GM19452 (cell line): ENCODE data around the gene ATXN1.
"Not testable (repeated sequence)": the region's sequence is repeated elsewhere in the genome, so short reads cannot be mapped to it uniquely, and the experiment has no call there.

Experiments used
- ATAC-seq: cut with Tn5 transposase; IDR thresholded peaks from one replicate; pipeline ENCODE4 v1.9.1; 2021; ENCODE audit not compliant: unreplicated experiment

ATXN1 gene

GRCh38 chr6:16760516-16761470 lies at the start of gene ATXN1:
ATXN1 (minus strand) TSS chr6:16761460.
- no peak for ATAC-seq

GRCh38 chr6:16810411-16810810 lies 49.2 kb upstream of the ATXN1 start:
- no peak for ATAC-seq

- no peak for ATAC-seq
Measured at GRCh38 chr6:16809753-16810358, 48.6 kb upstream of the ATXN1 start.

GRCh38 chr6:16807956-16808355 lies 46.7 kb upstream of the ATXN1 start:
- no peak for ATAC-seq

- ATAC-seq: no peak
Measured at GRCh38 chr6:16806363-16806762, 45.1 kb upstream of the ATXN1 start.

GRCh38 chr6:16805243-16805950 lies 44.1 kb upstream of the ATXN1 start:
- ATAC-seq: no peak

GRCh38 chr6:16804546-16805242 lies 43.4 kb upstream of the ATXN1 start:
- no peak for ATAC-seq

GRCh38 chr6:16803294-16804200 lies 42.3 kb upstream of the ATXN1 start:
- no peak for ATAC-seq

- no peak for ATAC-seq
Measured at GRCh38 chr6:16802071-16802470, 40.8 kb upstream of the ATXN1 start.

- ATAC-seq: no peak
Measured at GRCh38 chr6:16800942-16801341, 39.7 kb upstream of the ATXN1 start.

GRCh38 chr6:16800341-16800740 lies 39.1 kb upstream of the ATXN1 start:
- ATAC-seq: no peak

- ATAC-seq: no peak
Measured at GRCh38 chr6:16799279-16800193, 38.3 kb upstream of the ATXN1 start.

GRCh38 chr6:16793828-16794412 lies 32.7 kb upstream of the ATXN1 start:
- ATAC-seq: no peak

- ATAC-seq: no peak
Measured at GRCh38 chr6:16789329-16790038, 28.2 kb upstream of the ATXN1 start.

GRCh38 chr6:16787128-16787682 lies 25.9 kb upstream of the ATXN1 start:
- no peak for ATAC-seq

GRCh38 chr6:16785496-16785895 lies 24.2 kb upstream of the ATXN1 start:
- no peak for ATAC-seq

- not testable (repeated sequence) for ATAC-seq
Measured at GRCh38 chr6:16784957-16785356, 23.7 kb upstream of the ATXN1 start.
